CD14-positive monocyte (primary cell): Measurements from ENCODE around the gene EPHA2. TPM values are rescaled to one million over a fixed set of nuclear protein-coding genes. Genes with fewer than 3 reads are reported as not detected.

Source experiments
- DNase-seq, 3 donors: peaks; one replicate each; pipeline ENCODE4 v3.0.0-alpha.2; 2011 to 2022
- H2AFZ ChIP-seq: 2 replicates; pipeline ENCODE4 v1.6.0; 2012; ENCODE audit warnings: mild to moderate bottlenecking, low read depth, low read length, inconsistent platforms; ENCODE audit not compliant: insufficient read depth, poor library complexity, severe bottlenecking
- H3K27ac ChIP-seq, 2 donors: 1 replicate in 1 of 2; 2 replicates in 1 of 2; pipeline ENCODE4 v1.5.1; 2012 to 2013; ENCODE audit warnings: low read length in 2 of 2, control low read depth in 1 of 2, inconsistent platforms in 1 of 2, low read depth in 1 of 2, mild to moderate bottlenecking in 1 of 2
- H3K27me3 ChIP-seq, 2 donors: one replicate each; pipeline versions ENCODE4 v1.6.0 to v1.6.1; 2011 to 2013; ENCODE audit warnings: low read length in 2 of 2; ENCODE audit not compliant: control insufficient read depth in 2 of 2, insufficient read depth in 2 of 2
- H3K36me3 ChIP-seq, 2 donors: replicated peaks in 1 of 2; 1 replicate in 1 of 2; 2 replicates in 1 of 2; pipeline versions ENCODE4 v1.5.1 to v1.6.1; 2012 to 2013; ENCODE audit warnings: low read length in 2 of 2, control low read depth in 1 of 2, inconsistent platforms in 1 of 2, mild to moderate bottlenecking in 1 of 2; ENCODE audit not compliant: insufficient read depth in 2 of 2, control insufficient read depth in 1 of 2
- H3K4me1 ChIP-seq, 2 donors: 1 replicate in 1 of 2; 2 replicates in 1 of 2; pipeline versions ENCODE4 v1.5.1 to v1.6.1; 2012 to 2013; ENCODE audit warnings: low read length in 2 of 2, control low read depth in 1 of 2, inconsistent platforms in 1 of 2, mild to moderate bottlenecking in 1 of 2, moderate library complexity in 1 of 2; ENCODE audit not compliant: insufficient read depth in 2 of 2, control insufficient read depth in 1 of 2
- H3K4me2 ChIP-seq: replicated peaks from 2 replicates; pipeline ENCODE3; 2012; ENCODE audit warnings: low read length, moderate library complexity, mild to moderate bottlenecking; ENCODE audit not compliant: poor library complexity, severe bottlenecking; ENCODE audit errors: extremely low read depth
- H3K4me3 ChIP-seq, 3 experiments: fragments of 200-600 bp in 1 of 3; sonication (generic) in 1 of 3; replicated peaks in 1 of 3; 1 replicate in 2 of 3; 2 replicates in 1 of 3; pipeline ENCODE4 v1.5.1; 2011 to 2013; ENCODE audit warnings: low read length in 3 of 3, mild to moderate bottlenecking in 3 of 3, control low read depth in 2 of 3, low read depth in 2 of 3, inconsistent platforms in 1 of 3, moderate library complexity in 1 of 3
- H3K79me2 ChIP-seq: 2 replicates; pipeline ENCODE4 v1.6.0; 2012; ENCODE audit warnings: mild to moderate bottlenecking, control low read depth, inconsistent platforms, low read length, moderate library complexity; ENCODE audit not compliant: insufficient read depth
- H3K9ac ChIP-seq: 2 replicates; pipeline ENCODE4 v1.6.0; 2017; ENCODE audit warnings: low read length, mild to moderate bottlenecking; ENCODE audit not compliant: insufficient read depth, poor library complexity, severe bottlenecking
- H3K9me3 ChIP-seq, 2 donors: replicated peaks in 1 of 2; 1 replicate in 1 of 2; 2 replicates in 1 of 2; pipeline versions ENCODE4 v1.5.1 to v1.6.1; 2012 to 2013; ENCODE audit warnings: low read length in 2 of 2, control low read depth in 1 of 2; ENCODE audit not compliant: control insufficient read depth in 1 of 2, insufficient read depth in 1 of 2
- H4K20me1 ChIP-seq: 2 replicates; pipeline ENCODE4 v1.6.0; 2012; ENCODE audit warnings: mild to moderate bottlenecking, low read length, control low read depth, moderate library complexity; ENCODE audit not compliant: insufficient read depth
- H3K27ac Mint-ChIP-seq, 7 donors: one replicate each; pipeline ENCODE4 v1.8.0; 2020; ENCODE audit warnings: mild to moderate bottlenecking in 7 of 7, mixed read lengths in 7 of 7, moderate library complexity in 6 of 7, inconsistent platforms in 2 of 7
- H3K27me3 Mint-ChIP-seq, 3 donors: one replicate each; pipeline ENCODE4 v1.8.0; 2021 to 2022; ENCODE audit warnings: low read depth in 3 of 3, mild to moderate bottlenecking in 3 of 3, mixed read lengths in 3 of 3, moderate library complexity in 3 of 3, inconsistent platforms in 1 of 3
- H3K36me3 Mint-ChIP-seq, 2 donors: one replicate each; pipeline ENCODE4 v1.8.0; 2020; ENCODE audit warnings: mixed read lengths in 2 of 2, inconsistent platforms in 1 of 2, mild to moderate bottlenecking in 1 of 2
- H3K4me1 Mint-ChIP-seq: one replicate; pipeline ENCODE4 v1.8.0; 2020; ENCODE audit warnings: mild to moderate bottlenecking, mixed read lengths
- H3K4me3 Mint-ChIP-seq, 2 donors: one replicate each; pipeline ENCODE4 v1.8.0; 2020; ENCODE audit warnings: mild to moderate bottlenecking in 2 of 2, mixed read lengths in 2 of 2, moderate library complexity in 1 of 2
- H3K9me3 Mint-ChIP-seq, 7 donors: one replicate each; pipeline ENCODE4 v1.8.0; 2020 to 2022; ENCODE audit warnings: mixed read lengths in 7 of 7, mild to moderate bottlenecking in 6 of 7, moderate library complexity in 6 of 7, inconsistent platforms in 2 of 7
- CTCF ChIP-seq: fragments of 200-600 bp; IDR thresholded peaks from one replicate; pipeline ENCODE4 v1.8.0; 2022; ENCODE audit warnings: antibody characterized with exemption, mild to moderate bottlenecking
- WGBS: methylation state at CpG from one replicate; pipeline ENCODE4 v1.1.5; 2013; ENCODE audit warnings: missing lambda C conversion rate; ENCODE audit not compliant: insufficient coverage; 5-methylcytosine and 5-hydroxymethylcytosine counted together
- intact Hi-C, 2 donors: fragments of 100-400 bp; cut with micrococcal nuclease; formaldehyde crosslinking; loops; one replicate each; pipeline versions ENCODE4 v1.15.0 to v1.15.1; 2023
- polyA plus RNA-seq, 3 donors: library from polyadenylated mRNA; depleted of rRNA in 1 of 3; unstranded in 2 of 3; stranded (reverse) in 1 of 3; fragments of 300-500 nt in 2 of 3; fragments of >200 nt in 1 of 3; fragmentation: Illumina TruSeq in 2 of 3; gene quantifications; 1 replicate in 2 of 3; 2 replicates in 1 of 3; pipeline ENCODE4 v1.2.3, GENCODE V29; 2012 to 2021

The EPHA2 gene
- polyA plus RNA-seq, 3 donors = 0.03 TPM; not detected in 2

GRCh38 chr1:16128338-16128741, 27.5 kb downstream of the EPHA2 start:
- Histone ChIP-seq H3K79me2 (no peaks in the 10 kb centered on the region), H3K27ac (no peak overlapping the region), H4K20me1 (no peaks in the 10 kb centered on the region), H3K4me2 (no peak overlapping the region), H3K36me3 (no peaks in the 10 kb centered on the region), H2AFZ (no peak overlapping the region), H3K4me3 (no peak overlapping the region), H3K4me1 (no peaks in the 10 kb centered on the region), H3K9ac (no peak overlapping the region), H3K9me3 (no peaks in the 10 kb centered on the region), H3K27me3 (no peaks in the 10 kb centered on the region)
- DNase-seq = no peak
- H3K4me1 Mint-ChIP-seq = no peaks in the 10 kb centered on the region
- TF ChIP-seq CTCF = no peak
- intact Hi-C loops = no loop called here
- no peak overlapping the region for H3K4me3 Mint-ChIP-seq
- H3K9me3 Mint-ChIP-seq = peaks cover 0 to 2% (median 0%) of the 10 kb centered on the region in 7 donors
- 80% methylated on average over 6 of the region's 6 CpGs for WGBS
- no peak overlapping the region for H3K27ac Mint-ChIP-seq
- H3K27me3 Mint-ChIP-seq = peaks cover 7 to 19% (median 11%) of the 10 kb centered on the region in 3 donors
- H3K36me3 Mint-ChIP-seq = no peaks in the 10 kb centered on the region

GRCh38 chr1:16127676-16128337, 28.1 kb downstream of the EPHA2 start:
- H3K79me2 ChIP-seq = no peaks in the 10 kb centered on the region
- peaks cover 2 to 4% of the 10 kb centered on the region in 2 donors for H3K4me1 ChIP-seq
- H3K36me3 ChIP-seq = no peaks in the 10 kb centered on the region
- 77% methylated on average over 9 of the region's 17 CpGs for WGBS
- no peaks in the 10 kb centered on the region for H3K36me3 Mint-ChIP-seq
- no peak overlapping the region for H3K27ac Mint-ChIP-seq
- H3K9ac ChIP-seq = no peak overlapping the region
- intact Hi-C loops = no loop called here
- H3K27me3 ChIP-seq = no peaks in the 10 kb centered on the region
- no peak overlapping the region for H3K4me3 Mint-ChIP-seq
- H3K4me3 ChIP-seq = no peak overlapping the region
- peaks cover 5% of the 10 kb centered on the region for H3K4me1 Mint-ChIP-seq
- TF ChIP-seq CTCF = no peak
- H2AFZ ChIP-seq = no peak overlapping the region
- no peak for DNase-seq
- H3K27ac ChIP-seq = no peak overlapping the region
- H3K4me2 ChIP-seq = no peak overlapping the region
- no peaks in the 10 kb centered on the region for H4K20me1 ChIP-seq
- H3K9me3 ChIP-seq = no peaks in the 10 kb centered on the region
- H3K9me3 Mint-ChIP-seq = peaks cover 0 to 2% (median 0%) of the 10 kb centered on the region in 7 donors
- H3K27me3 Mint-ChIP-seq = peaks cover 7 to 19% (median 11%) of the 10 kb centered on the region in 3 donors
